Colonic mucosa (tissue), 4 donors: ENCODE results near the gene PUS7. TPM values are rescaled to one million over a fixed set of nuclear protein-coding genes. Genes with fewer than 3 reads are reported as not detected.
"Not testable (repeated sequence)": the region's sequence is repeated elsewhere in the genome, so short reads cannot be mapped to it uniquely, and the experiment has no call there.

Source experiments
- DNase-seq: peaks from one replicate; pipeline ENCODE4 v3.0.0-alpha.2; 2020
- H3K27ac ChIP-seq: fragments of 200-600 bp; one replicate; pipeline ENCODE4 v1.8.0; 2021
- H3K27me3 ChIP-seq: fragments of 200-600 bp; one replicate; pipeline ENCODE4 v1.8.0; 2021
- H3K36me3 ChIP-seq: fragments of 200-600 bp; one replicate; pipeline ENCODE4 v1.8.0; 2021
- H3K4me1 ChIP-seq: fragments of 200-600 bp; one replicate; pipeline ENCODE4 v1.8.0; 2021; ENCODE audit warnings: mild to moderate bottlenecking
- H3K4me3 ChIP-seq: fragments of 200-600 bp; one replicate; pipeline ENCODE4 v1.8.0; 2021
- H3K9ac ChIP-seq, 2 donors: one replicate each; pipeline ENCODE4 v1.7.0; 2013; ENCODE audit warnings: control low read depth in 2 of 2, low read depth in 2 of 2, low read length in 2 of 2
- H3K9me3 ChIP-seq: fragments of 200-600 bp; one replicate; pipeline ENCODE4 v1.8.0; 2021
- CTCF ChIP-seq: fragments of 200-600 bp; IDR thresholded peaks from one replicate; pipeline ENCODE4 v1.8.0; 2022; ENCODE audit warnings: antibody characterized with exemption, mild to moderate bottlenecking
- intact Hi-C: fragments of 100-400 bp; cut with DNase I; formaldehyde crosslinking; loops from one replicate; pipeline ENCODE4 v1.14.1; 2022
- total RNA-seq, 2 donors: library from RNA; stranded (reverse); fragmentation: NEBNext Ultra II Directional in 1 of 2; extraction: Animal tissue kit (Norgen Biotek cat#: 25700) in 1 of 2; gene quantifications; one replicate each; pipeline ENCODE4 v1.2.1, GENCODE V29; 2021
- donor health status: healthy.
- donor health status: DM: no; HTN: no; CAD: no.
- donor health status: DM: no; HTN: no; CAD: no.

PUS7 gene
- total RNA-seq, 2 donors from 2014 or later: 7.5 to 10.7 TPM

GRCh38 chr7:105426606-105427146 is 95.4 kb downstream of the PUS7 start:
- no peak for TF ChIP-seq CTCF
- no peaks in the 10 kb centered on the region for H3K4me1 ChIP-seq
- no peaks in the 10 kb centered on the region for H3K9me3 ChIP-seq
- H3K4me3 ChIP-seq: no peak overlapping the region
- intact Hi-C loops: no loop called here
- H3K36me3 ChIP-seq: no peaks in the 10 kb centered on the region
- H3K27ac ChIP-seq: no peak overlapping the region
- no peaks in the 10 kb centered on the region for H3K27me3 ChIP-seq
- no peak for DNase-seq
- H3K9ac ChIP-seq: no peak overlapping the region

- Histone ChIP-seq H3K27ac (no peak overlapping the region), H3K36me3 (no peaks in the 10 kb centered on the region), H3K4me1 (no peaks in the 10 kb centered on the region), H3K4me3 (no peak overlapping the region), H3K27me3 (no peaks in the 10 kb centered on the region), H3K9ac (no peak overlapping the region), H3K9me3 (no peaks in the 10 kb centered on the region)
- no peak for TF ChIP-seq CTCF
- no peak for DNase-seq
- intact Hi-C loops: no loop called here
These were observed 98.1 kb downstream of the PUS7 start for GRCh38 chr7:105423987-105424386.

GRCh38 chr7:105413887-105414437 is 108.1 kb downstream of the PUS7 start:
- no peak for DNase-seq
- intact Hi-C loops: no loop called here
- Histone ChIP-seq H3K9ac (no peak overlapping the region), H3K27me3 (no peaks in the 10 kb centered on the region), H3K27ac (no peak overlapping the region), H3K4me1 (no peaks in the 10 kb centered on the region), H3K9me3 (no peaks in the 10 kb centered on the region), H3K4me3 (no peak overlapping the region), H3K36me3 (no peaks in the 10 kb centered on the region)
- TF ChIP-seq CTCF: no peak

GRCh38 chr7:105410774-105411173 is 111.3 kb downstream of the PUS7 start:
- H3K27ac ChIP-seq, DNase-seq, H3K4me3 ChIP-seq, intact Hi-C loops, H3K4me1 ChIP-seq, H3K27me3 ChIP-seq, H3K36me3 ChIP-seq, H3K9ac ChIP-seq, H3K9me3 ChIP-seq: not testable (repeated sequence)

GRCh38 chr7:105409775-105410174 is 112.3 kb downstream of the PUS7 start:
- H3K4me3 ChIP-seq, H3K9me3 ChIP-seq, H3K9ac ChIP-seq, H3K36me3 ChIP-seq, DNase-seq, H3K27ac ChIP-seq, intact Hi-C loops, H3K4me1 ChIP-seq, H3K27me3 ChIP-seq: not testable (repeated sequence)

GRCh38 chr7:105408791-105409410 is 113.2 kb downstream of the PUS7 start:
- Histone ChIP-seq H3K9me3 (no peaks in the 10 kb centered on the region), H3K4me3 (no peak overlapping the region), H3K36me3 (no peaks in the 10 kb centered on the region), H3K9ac (no peak overlapping the region), H3K27ac (no peak overlapping the region), H3K27me3 (no peaks in the 10 kb centered on the region), H3K4me1 (no peaks in the 10 kb centered on the region)
- intact Hi-C loops: no loop called here
- TF ChIP-seq CTCF: no peak
- no peak for DNase-seq

Other genes starting within 250 kb of the PUS7 start
- gene SRPK2, start 133.3 kb downstream of the PUS7 start, total RNA-seq: 10 to 100 TPM; 25.0 to 30.1 TPM
- gene RINT1, start 9.9 kb upstream of the PUS7 start, total RNA-seq: 10 to 100 TPM; 13.4 to 17.2 TPM
- not detected for gene EFCAB10, start 59.2 kb upstream of the PUS7 start, total RNA-seq